Suprapubic skin (tissue), 4 donors: ENCODE measurements around the gene CDK8. TPM values are rescaled to one million over a fixed set of nuclear protein-coding genes. Genes with fewer than 3 reads are reported as not detected.
"Not testable (repeated sequence)": the region's sequence is repeated elsewhere in the genome, so short reads cannot be mapped to it uniquely, and the experiment has no call there.

Source experiments
- DNase-seq, 2 donors: peaks; one replicate each; pipeline ENCODE4 v3.0.0-alpha.2; 2019; ENCODE audit warnings: low spot score in 2 of 2
- H3K27ac ChIP-seq: fragments of 200-600 bp; sonication (generic); one replicate; pipeline ENCODE4 v1.5.1; 2019
- H3K27me3 ChIP-seq: fragments of 200-600 bp; sonication (generic); one replicate; pipeline ENCODE4 v1.5.1; 2019
- H3K36me3 ChIP-seq: fragments of 200-600 bp; sonication (generic); one replicate; pipeline ENCODE4 v1.5.1; 2019
- H3K4me1 ChIP-seq: fragments of 200-600 bp; sonication (generic); one replicate; pipeline ENCODE4 v1.5.1; 2019
- H3K4me3 ChIP-seq: fragments of 200-600 bp; sonication (generic); one replicate; pipeline ENCODE4 v1.5.1; 2019; ENCODE audit warnings: mild to moderate bottlenecking
- H3K9me3 ChIP-seq: fragments of 200-600 bp; sonication (generic); one replicate; pipeline ENCODE4 v1.5.1; 2019
- EP300 ChIP-seq: sonication (generic); formaldehyde crosslinking; IDR thresholded peaks from one replicate; pipeline ENCODE4 v1.6.1; 2017; ENCODE audit warnings: antibody characterized with exemption
- POLR2A ChIP-seq, 2 donors: fragments of 450-650 bp; IDR thresholded peaks; one replicate each; pipeline ENCODE4 v1.6.1; 2017; ENCODE audit warnings: antibody characterized with exemption in 2 of 2, mild to moderate bottlenecking in 2 of 2, moderate library complexity in 2 of 2
- POLR2AphosphoS5 ChIP-seq, 3 donors: sonication (generic); formaldehyde crosslinking; IDR thresholded peaks; one replicate each; pipeline ENCODE4 v1.6.1; 2017; ENCODE audit warnings: antibody characterized with exemption in 3 of 3
- WGBS: methylation state at CpG from one replicate; pipeline ENCODE4 v1.1.5; 2018; 5-methylcytosine and 5-hydroxymethylcytosine counted together
- total RNA-seq, 4 donors: library from RNA; depleted of rRNA; stranded (reverse); fragments of >200 nt; gene quantifications; one replicate each; pipeline ENCODE4 v1.1.0, GENCODE V29; 2016
- TF ChIP-seq, protein P1 (sequence below), 2 donors: fragments of 200-600 bp in 1 of 2; fragments of 450-650 bp in 1 of 2; sonication (generic) in 1 of 2; IDR thresholded peaks; one replicate each; pipeline ENCODE4 v1.5.1; 2016 to 2019; ENCODE audit warnings: antibody characterized with exemption in 2 of 2, mild to moderate bottlenecking in 1 of 2, moderate library complexity in 1 of 2

The CDK8 gene
- total RNA-seq, 4 donors from 2014 or later = 9.8 to 13.3 (median 12.5) TPM

DNA sequence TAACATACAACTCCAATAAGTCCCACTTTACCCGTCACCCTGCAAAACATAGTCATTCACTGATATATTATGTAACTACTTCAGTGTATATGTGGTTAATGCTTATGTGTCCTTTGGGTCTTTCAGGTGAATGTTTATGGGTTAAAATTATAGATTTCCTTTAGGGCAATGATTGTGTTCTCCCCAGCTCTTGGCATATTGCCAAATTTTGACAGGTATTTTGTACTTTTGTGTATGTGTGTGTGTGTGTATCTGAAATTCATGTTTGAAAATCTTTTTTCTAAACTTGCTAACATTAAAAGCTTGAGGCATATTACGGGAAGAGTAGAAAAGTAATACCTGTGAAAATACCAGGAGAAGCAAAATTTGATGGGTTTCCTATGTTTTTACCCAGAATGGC, 8.2 kb downstream of the CDK8 start:
- Histone ChIP-seq H3K27me3 (no peaks in the 10 kb centered on the region), H3K36me3 (no peaks in the 10 kb centered on the region), H3K4me3 (no peak overlapping the region), H3K9me3 (no peaks in the 10 kb centered on the region), H3K4me1 (no peaks in the 10 kb centered on the region), H3K27ac (no peak overlapping the region)
- no peak for DNase-seq
- TF ChIP-seq, protein P1, sequence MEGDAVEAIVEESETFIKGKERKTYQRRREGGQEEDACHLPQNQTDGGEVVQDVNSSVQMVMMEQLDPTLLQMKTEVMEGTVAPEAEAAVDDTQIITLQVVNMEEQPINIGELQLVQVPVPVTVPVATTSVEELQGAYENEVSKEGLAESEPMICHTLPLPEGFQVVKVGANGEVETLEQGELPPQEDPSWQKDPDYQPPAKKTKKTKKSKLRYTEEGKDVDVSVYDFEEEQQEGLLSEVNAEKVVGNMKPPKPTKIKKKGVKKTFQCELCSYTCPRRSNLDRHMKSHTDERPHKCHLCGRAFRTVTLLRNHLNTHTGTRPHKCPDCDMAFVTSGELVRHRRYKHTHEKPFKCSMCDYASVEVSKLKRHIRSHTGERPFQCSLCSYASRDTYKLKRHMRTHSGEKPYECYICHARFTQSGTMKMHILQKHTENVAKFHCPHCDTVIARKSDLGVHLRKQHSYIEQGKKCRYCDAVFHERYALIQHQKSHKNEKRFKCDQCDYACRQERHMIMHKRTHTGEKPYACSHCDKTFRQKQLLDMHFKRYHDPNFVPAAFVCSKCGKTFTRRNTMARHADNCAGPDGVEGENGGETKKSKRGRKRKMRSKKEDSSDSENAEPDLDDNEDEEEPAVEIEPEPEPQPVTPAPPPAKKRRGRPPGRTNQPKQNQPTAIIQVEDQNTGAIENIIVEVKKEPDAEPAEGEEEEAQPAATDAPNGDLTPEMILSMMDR (IDR thresholded peaks at IDR 0.05) = no peak
- no peak for TF ChIP-seq POLR2AphosphoS5 (IDR thresholded peaks at IDR 0.05)
- no peak for TF ChIP-seq POLR2A (IDR thresholded peaks at IDR 0.05)
- TF ChIP-seq EP300 = no peak
- WGBS = 93% methylated on average over 2 of the region's 2 CpGs

DNA sequence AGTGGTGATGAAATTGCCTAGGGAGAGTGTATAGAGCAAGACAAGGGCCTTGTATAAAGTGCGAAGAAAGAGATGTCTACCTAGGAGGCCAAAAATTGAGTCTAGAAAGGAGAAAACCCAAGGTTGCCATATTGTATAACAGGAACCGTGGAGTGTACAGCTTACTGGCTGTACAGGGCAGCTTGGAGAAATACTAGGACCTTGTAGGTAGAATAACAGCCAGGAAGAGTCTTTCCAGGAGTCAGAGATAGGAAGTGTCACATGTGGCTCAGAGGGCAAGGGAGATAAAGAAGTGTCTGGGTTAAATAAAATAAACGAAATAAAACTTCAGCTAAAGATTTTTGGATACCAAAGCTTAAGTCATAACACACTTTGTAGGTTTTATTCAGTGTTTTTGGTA, 12.4 kb downstream of the CDK8 start:
- 84% methylated on average over 3 of the region's 3 CpGs for WGBS
- Histone ChIP-seq H3K4me3 (no peak overlapping the region), H3K9me3 (no peaks in the 10 kb centered on the region), H3K27ac (no peak overlapping the region), H3K36me3 (no peaks in the 10 kb centered on the region), H3K27me3 (no peaks in the 10 kb centered on the region), H3K4me1 (no peaks in the 10 kb centered on the region)
- no peak for DNase-seq
- TF ChIP-seq, protein P1 (IDR thresholded peaks at IDR 0.05) = no peak
- TF ChIP-seq POLR2AphosphoS5 (IDR thresholded peaks at IDR 0.05) (no peak), EP300 (no peak), POLR2A (IDR thresholded peaks at IDR 0.05) (no peak)

- no peak for TF ChIP-seq POLR2A (IDR thresholded peaks at IDR 0.05)
- no peak for TF ChIP-seq POLR2AphosphoS5 (IDR thresholded peaks at IDR 0.05)
- TF ChIP-seq, protein P1 (IDR thresholded peaks at IDR 0.05) = no peak
- TF ChIP-seq EP300 = no peak
- Histone ChIP-seq H3K27me3 (no peaks in the 10 kb centered on the region), H3K9me3 (no peaks in the 10 kb centered on the region), H3K4me1 (no peaks in the 10 kb centered on the region), H3K4me3 (no peak overlapping the region), H3K36me3 (no peaks in the 10 kb centered on the region), H3K27ac (no peak overlapping the region)
- 91% methylated on average over 3 of the region's 3 CpGs for WGBS
- no peak for DNase-seq
Measured at GRCh38 chr13:26270707-26271106, 16.8 kb downstream of the CDK8 start.

GRCh38 chr13:26272621-26273020, 18.7 kb downstream of the CDK8 start:
- H3K9me3 ChIP-seq = no peaks in the 10 kb centered on the region
- H3K4me3 ChIP-seq = no peak overlapping the region
- no peaks in the 10 kb centered on the region for H3K36me3 ChIP-seq
- 81% methylated on average over 3 of the region's 3 CpGs for WGBS
- no peaks in the 10 kb centered on the region for H3K27me3 ChIP-seq
- H3K27ac ChIP-seq = no peak overlapping the region
- no peaks in the 10 kb centered on the region for H3K4me1 ChIP-seq
- DNase-seq = no peak
- TF ChIP-seq POLR2AphosphoS5 (IDR thresholded peaks at IDR 0.05) (no peak), EP300 (no peak), POLR2A (IDR thresholded peaks at IDR 0.05) (no peak)
- TF ChIP-seq, protein P1 (IDR thresholded peaks at IDR 0.05) = no peak

- Histone ChIP-seq H3K36me3 (peaks cover 6% of the 10 kb centered on the region), H3K27ac (no peak overlapping the region), H3K4me1 (peaks cover 5% of the 10 kb centered on the region), H3K9me3 (no peaks in the 10 kb centered on the region), H3K4me3 (no peak overlapping the region), H3K27me3 (no peaks in the 10 kb centered on the region)
- TF ChIP-seq EP300 = no peak
- TF ChIP-seq POLR2A (IDR thresholded peaks at IDR 0.05) = no peak
- TF ChIP-seq POLR2AphosphoS5 (IDR thresholded peaks at IDR 0.05) = no peak
- DNase-seq = no peak
- 98% methylated on average over 2 of the region's 2 CpGs for WGBS
Measured at GRCh38 chr13:26280295-26280694, 26.4 kb downstream of the CDK8 start.

GRCh38 chr13:26280822-26281221, 26.9 kb downstream of the CDK8 start:
- DNase-seq = no peak

GRCh38 chr13:26285911-26286310, 32.0 kb downstream of the CDK8 start:
- not testable (repeated sequence) for DNase-seq, H3K27ac ChIP-seq, H3K9me3 ChIP-seq, H3K27me3 ChIP-seq, H3K4me1 ChIP-seq, H3K4me3 ChIP-seq, H3K36me3 ChIP-seq
- 47% methylated on average over 2 of the region's 2 CpGs for WGBS

More at GRCh38 chr13:26280822-26281221, 26.9 kb downstream of the CDK8 start:
- no peak for TF ChIP-seq POLR2AphosphoS5 (IDR thresholded peaks at IDR 0.05)
- no peak for TF ChIP-seq EP300
- no peak for TF ChIP-seq POLR2A (IDR thresholded peaks at IDR 0.05)
- TF ChIP-seq, protein P1 (IDR thresholded peaks at IDR 0.05) = no peak
- H3K9me3 ChIP-seq = no peaks in the 10 kb centered on the region
- H3K36me3 ChIP-seq = peaks cover 6% of the 10 kb centered on the region
- no peak overlapping the region for H3K27ac ChIP-seq
- no peak overlapping the region for H3K4me3 ChIP-seq
- H3K27me3 ChIP-seq = no peaks in the 10 kb centered on the region
- peaks cover 5% of the 10 kb centered on the region for H3K4me1 ChIP-seq
- WGBS = 77% methylated on average over 1 of the region's 1 CpG

- not testable (repeated sequence) for H3K9me3 ChIP-seq, H3K36me3 ChIP-seq, H3K27ac ChIP-seq, H3K4me1 ChIP-seq, DNase-seq, H3K27me3 ChIP-seq, H3K4me3 ChIP-seq
- 95% methylated on average over 7 of the region's 7 CpGs for WGBS
Measured at GRCh38 chr13:26288838-26289237, 34.9 kb downstream of the CDK8 start.
